K562 (cell line): ENCODE data around the gene CDC5L. TPM values are rescaled to one million over a fixed set of nuclear protein-coding genes. Genes with fewer than 3 reads are reported as not detected.

Experiments used
- ADNP ChIP-seq: fragments of 200-800 bp; sonication (Bioruptor generic); IDR thresholded peaks from 2 replicates; pipeline ENCODE4 v1.6.1; 2016; ENCODE audit warnings: missing genetic modification characterization, missing compliant biosample characterization
- ARHGAP35 ChIP-seq: fragments of 450-650 bp; IDR thresholded peaks from 2 replicates; pipeline ENCODE4 v1.6.1; 2018; ENCODE audit not compliant: partially characterized antibody
- CEBPG ChIP-seq, 3 experiments: fragments of 200-800 bp in 1 of 3; sonication (Bioruptor generic) in 1 of 3; sonication (generic) in 1 of 3; formaldehyde crosslinking in 1 of 3; IDR thresholded peaks in 2 of 3; conservative IDR thresholded peaks in 1 of 3; 2 replicates each; pipeline versions ENCODE4 v1.6.1 to v1.8.0; 2016 to 2022; ENCODE audit warnings: missing compliant biosample characterization in 2 of 3, missing genetic modification characterization in 2 of 3, mild to moderate bottlenecking in 1 of 3, missing genetic modification reagents in 1 of 3
- DACH1 ChIP-seq: fragments of 450-650 bp; IDR thresholded peaks from 2 replicates; pipeline ENCODE4 v1.6.1; 2018; ENCODE audit not compliant: partially characterized antibody
- ESRRB ChIP-seq: fragments of 250-450 bp; sonication (Bioruptor Pico); IDR thresholded peaks from 2 replicates; pipeline ENCODE4 v1.5.0; 2020; ENCODE audit warnings: mild to moderate bottlenecking, moderate library complexity, borderline replicate concordance
- GABPB2 ChIP-seq: fragments of 250-450 bp; sonication (Bioruptor Pico); conservative IDR thresholded peaks from 2 replicates; pipeline ENCODE4 v1.5.1; 2021; ENCODE audit warnings: mild to moderate bottlenecking
- HDAC6 ChIP-seq: IDR thresholded peaks from 2 replicates; pipeline ENCODE4 v1.6.1; 2012; ENCODE audit warnings: low read depth, mild to moderate bottlenecking, control low read depth, inconsistent platforms, low read length, moderate library complexity
- HNRNPK ChIP-seq: fragments of 200-400 bp; formaldehyde crosslinking; IDR thresholded peaks from one replicate; pipeline ENCODE4 v1.6.1; 2018; ENCODE audit warnings: mild to moderate bottlenecking, low read depth, low read length; ENCODE audit not compliant: poor library complexity, severe bottlenecking
- MCM7 ChIP-seq, 2 experiments: fragments of 450-650 bp; IDR thresholded peaks; 2 replicates each; pipeline ENCODE4 v1.6.1; 2016 to 2018
- MTF1 ChIP-seq: fragments of 250-450 bp; sonication (Bioruptor Pico); IDR thresholded peaks from 2 replicates; pipeline ENCODE4 v1.9.0; 2021; ENCODE audit warnings: moderate library complexity, mild to moderate bottlenecking, inconsistent platforms, borderline replicate concordance
- NFATC3 ChIP-seq: fragments of 450-650 bp; IDR thresholded peaks from 2 replicates; pipeline ENCODE4 v1.6.1; 2017; ENCODE audit warnings: mild to moderate bottlenecking
- NKRF ChIP-seq: fragments of 450-650 bp; IDR thresholded peaks from 2 replicates; pipeline ENCODE4 v1.6.1; 2016; ENCODE audit warnings: borderline replicate concordance
- NUFIP1 ChIP-seq: fragments of 450-650 bp; IDR thresholded peaks from 2 replicates; pipeline ENCODE4 v1.6.1; 2018; ENCODE audit not compliant: partially characterized antibody
- PTTG1 ChIP-seq: fragments of 450-650 bp; IDR thresholded peaks from 2 replicates; pipeline ENCODE4 v1.6.1; 2016; ENCODE audit warnings: low read depth, mild to moderate bottlenecking, missing genetic modification characterization, missing compliant biosample characterization
- TEAD4 ChIP-seq, 2 experiments: sonication (generic) in 1 of 2; formaldehyde crosslinking in 1 of 2; IDR thresholded peaks; 2 replicates each; pipeline versions ENCODE4 v1.6.1 to v1.8.0; 2012 to 2022; ENCODE audit warnings: borderline replicate concordance in 1 of 2, inconsistent platforms in 1 of 2, low read length in 1 of 2, mild to moderate bottlenecking in 1 of 2, missing genetic modification reagents in 1 of 2
- ZNF217 ChIP-seq: sonication (generic); formaldehyde crosslinking; IDR thresholded peaks from 2 replicates; pipeline ENCODE4 v1.8.0; 2022; ENCODE audit warnings: mild to moderate bottlenecking, missing genetic modification reagents
- ZNF232 ChIP-seq: sonication (generic); formaldehyde crosslinking; IDR thresholded peaks from 2 replicates; pipeline ENCODE4 v1.8.0; 2022; ENCODE audit warnings: mild to moderate bottlenecking, missing genetic modification reagents
- ZNF324 ChIP-seq: fragments of 250-450 bp; sonication (Bioruptor Pico); IDR thresholded peaks from 2 replicates; pipeline ENCODE4 v1.4.0; 2020; ENCODE audit warnings: mild to moderate bottlenecking
- ZNF398 ChIP-seq: fragments of 250-450 bp; sonication (Bioruptor Pico); IDR thresholded peaks from 2 replicates; pipeline ENCODE4 v1.8.0; 2021; ENCODE audit warnings: moderate library complexity, mild to moderate bottlenecking, inconsistent platforms
- ZNF695 ChIP-seq: fragments of 450-650 bp; formaldehyde crosslinking; IDR thresholded peaks from 2 replicates; pipeline ENCODE4 v1.4.0; 2020; ENCODE audit warnings: mild to moderate bottlenecking, moderate library complexity
- polyA plus RNA-seq, 8 experiments: library from polyadenylated mRNA; depleted of rRNA in 4 of 8; stranded (reverse) in 5 of 8; unstranded in 3 of 8; fragments of >200 nt; fragmentation: Nextera tagmentation in 2 of 8; fragmentation: Illumina TruSeq in 1 of 8; extraction: Ambion mirVana in 2 of 8; extraction: Trizol in 1 of 8; gene quantifications; 2 replicates each; pipeline versions ENCODE4 v1.2.1 to v1.2.3, GENCODE V29; 2011 to 2014; ENCODE audit warnings: inconsistent platforms in 1 of 8, missing spikeins in 1 of 8
- total RNA-seq, 7 experiments: library from RNA; depleted of rRNA in 6 of 7; stranded (reverse); fragments of >200 nt in 6 of 7; fragmentation: Illumina TruSeq in 2 of 7; extraction: Trizol in 2 of 7; gene quantifications; 2 replicates each; pipeline versions ENCODE4 v1.2.1 to v1.2.3, GENCODE V29; 2011 to 2021; ENCODE audit warnings: low replicate concordance in 1 of 7
- TF ChIP-seq, protein P1 (sequence below): IDR thresholded peaks from 2 replicates; pipeline ENCODE4 v1.6.1; 2012; ENCODE audit warnings: low read depth, low read length, improper control_type of control experiment, borderline replicate concordance

Gene CDC5L
- total and polyA plus RNA-seq, 9 of the 15 experiments (the other 6 are each of a cell fraction or from before 2014, with no cell fraction given) = 22.3 to 44.2 (median 30.8) TPM

GRCh38 chr6:44442236-44442635 lies 54.7 kb downstream of the CDC5L start (continued):
- no peak for TF ChIP-seq MTF1 (CRISPR knock-in tag)
- TF ChIP-seq ARHGAP35 = peak; percentile 42
- peak; percentile 44 for TF ChIP-seq TEAD4 (IDR thresholded peaks at IDR 0.05; ENCODE audit: low read length)
- no peak for TF ChIP-seq TEAD4 (CRISPR knock-in tag; IDR thresholded peaks at IDR 0.05; ENCODE audit: borderline replicate concordance)
- TF ChIP-seq, protein P1, sequence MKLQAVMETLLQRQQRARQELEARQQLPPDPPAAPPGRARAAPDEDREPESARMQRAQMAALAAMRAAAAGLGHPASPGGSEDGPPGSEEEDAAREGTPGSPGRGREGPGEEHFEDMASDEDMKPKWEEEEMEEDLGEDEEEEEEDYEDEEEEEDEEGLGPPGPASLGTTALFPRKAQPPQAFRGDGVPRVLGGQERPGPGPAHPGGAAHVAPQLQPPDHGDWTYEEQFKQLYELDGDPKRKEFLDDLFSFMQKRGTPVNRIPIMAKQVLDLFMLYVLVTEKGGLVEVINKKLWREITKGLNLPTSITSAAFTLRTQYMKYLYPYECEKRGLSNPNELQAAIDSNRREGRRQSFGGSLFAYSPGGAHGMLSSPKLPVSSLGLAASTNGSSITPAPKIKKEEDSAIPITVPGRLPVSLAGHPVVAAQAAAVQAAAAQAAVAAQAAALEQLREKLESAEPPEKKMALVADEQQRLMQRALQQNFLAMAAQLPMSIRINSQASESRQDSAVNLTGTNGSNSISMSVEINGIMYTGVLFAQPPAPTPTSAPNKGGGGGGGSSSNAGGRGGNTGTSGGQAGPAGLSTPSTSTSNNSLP = no peak
- no peak for TF ChIP-seq HNRNPK
- no peak for TF ChIP-seq ZNF232 (CRISPR knock-in tag)
- TF ChIP-seq NKRF = no peak
- TF ChIP-seq ADNP (tag) = no peak
- TF ChIP-seq MCM7 (IDR thresholded peaks at IDR 0.05) = no peak
- TF ChIP-seq CEBPG (CRISPR knock-in tag; IDR thresholded peaks at IDR 0.05) = no peak
- no peak for TF ChIP-seq CEBPG (tag; conservative IDR thresholded peaks at IDR 0.05 in 1 of 2, IDR thresholded peaks at IDR 0.05 in 1 of 2)
- TF ChIP-seq ZNF324 (CRISPR knock-in tag) = no peak
- TF ChIP-seq NFATC3 = no peak
- no peak for TF ChIP-seq ZNF217
- no peak for TF ChIP-seq NUFIP1
- TF ChIP-seq DACH1 = no peak
- TF ChIP-seq PTTG1 (tag) = no peak
- TF ChIP-seq ESRRB (CRISPR knock-in tag) = no peak
- no peak for TF ChIP-seq GABPB2
- no peak for TF ChIP-seq ZNF695 (CRISPR knock-in tag)
- TF ChIP-seq ZNF398 (CRISPR knock-in tag) = no peak
- TF ChIP-seq HDAC6 = no peak
